Measurements from ENCODE around the gene SPEN. TPM values are rescaled to one million over a fixed set of nuclear protein-coding genes. Genes with fewer than 3 reads are reported as not detected.

The SPEN gene
- total and polyA plus RNA-seq, 12 donors: 16.4 to 51.2 (median 30.7) TPM

- intact Hi-C loops (cut with DNase I): no loop called here
- DNase-seq: peak in 4 of 7 donors; percentile 30 to 59 (median 40)
- Histone ChIP-seq H3K4me3 (no peak overlapping the region), H3K9me3 (replicated peaks in 1 of 3) (no peaks in the 10 kb centered on the region), H3K4me1 (replicated peaks in 1 of 2) (peaks cover 18 to 55% of the 10 kb centered on the region in 2 donors), H3K27ac (peak overlapping the region in 1 of 5 donors; percentile 27), H3K36me3 (replicated peaks in 1 of 2) (no peaks in the 10 kb centered on the region), H3K27me3 (no peaks in the 10 kb centered on the region)
- TF ChIP-seq POLR2A (IDR thresholded peaks at IDR 0.05) (no peak), CTCF (IDR thresholded peaks at IDR 0.05) (peak in 1 of 6 experiments; percentile 5)
Observed at GRCh38 chr1:15958793-15959192, 111.3 kb downstream of the SPEN start.

- H3K4me1 ChIP-seq (replicated peaks in 1 of 2): peaks cover 18 to 55% of the 10 kb centered on the region in 2 donors
- no peak for DNase-seq
- H3K36me3 ChIP-seq (replicated peaks in 1 of 2): no peaks in the 10 kb centered on the region
- intact Hi-C loops (cut with DNase I): no loop called here
- H3K9me3 ChIP-seq (replicated peaks in 1 of 3): no peaks in the 10 kb centered on the region
- no peaks in the 10 kb centered on the region for H3K27me3 ChIP-seq
- no peak overlapping the region for H3K27ac ChIP-seq
- H3K4me3 ChIP-seq: no peak overlapping the region
- TF ChIP-seq POLR2A (IDR thresholded peaks at IDR 0.05): no peak
- no peak for TF ChIP-seq CTCF (IDR thresholded peaks at IDR 0.05)
Observed at GRCh38 chr1:15959424-15959823, 111.9 kb downstream of the SPEN start.

GRCh38 chr1:15959827-15960446 lies 112.4 kb downstream of the SPEN start:
- DNase-seq: no peak
- Histone ChIP-seq H3K27ac (no peak overlapping the region), H3K27me3 (no peaks in the 10 kb centered on the region), H3K4me3 (no peak overlapping the region), H3K36me3 (replicated peaks in 1 of 2) (no peaks in the 10 kb centered on the region), H3K9me3 (replicated peaks in 1 of 3) (no peaks in the 10 kb centered on the region), H3K4me1 (replicated peaks in 1 of 2) (peaks cover 18 to 57% of the 10 kb centered on the region in 2 donors)
- WGBS, 4 donors: 84 to 93% (median 90%) methylated on average over 8 of the region's 8 CpGs
- no peak for TF ChIP-seq CTCF (IDR thresholded peaks at IDR 0.05)
- TF ChIP-seq POLR2A (IDR thresholded peaks at IDR 0.05): no peak
- intact Hi-C loops (cut with DNase I): no loop called here

GRCh38 chr1:15960808-15961207 lies 113.3 kb downstream of the SPEN start:
- intact Hi-C loops (cut with DNase I): no loop called here

More at GRCh38 chr1:15960808-15961207, 113.3 kb downstream of the SPEN start:
- whole genome bisulfite sequencing, 4 donors: 90 to 96% (median 93%) methylated on average over 5 of the region's 5 CpGs
- Histone ChIP-seq H3K4me1 (replicated peaks in 1 of 2) (peaks cover 18 to 62% of the 10 kb centered on the region in 2 donors), H3K36me3 (replicated peaks in 1 of 2) (no peaks in the 10 kb centered on the region), H3K9me3 (replicated peaks in 1 of 3) (no peaks in the 10 kb centered on the region), H3K4me3 (no peak overlapping the region), H3K27ac (no peak overlapping the region), H3K27me3 (no peaks in the 10 kb centered on the region)
- no peak for DNase-seq
- TF ChIP-seq CTCF (IDR thresholded peaks at IDR 0.05) (no peak), POLR2A (IDR thresholded peaks at IDR 0.05) (no peak)
